HG03066 (cell line): ENCODE measurements around the gene SKIDA1.

Experiments
- ATAC-seq: cut with Tn5 transposase; IDR thresholded peaks from one replicate; pipeline ENCODE4 v1.9.1; 2021; ENCODE audit warnings: low read depth; ENCODE audit not compliant: unreplicated experiment

Gene SKIDA1

DNA sequence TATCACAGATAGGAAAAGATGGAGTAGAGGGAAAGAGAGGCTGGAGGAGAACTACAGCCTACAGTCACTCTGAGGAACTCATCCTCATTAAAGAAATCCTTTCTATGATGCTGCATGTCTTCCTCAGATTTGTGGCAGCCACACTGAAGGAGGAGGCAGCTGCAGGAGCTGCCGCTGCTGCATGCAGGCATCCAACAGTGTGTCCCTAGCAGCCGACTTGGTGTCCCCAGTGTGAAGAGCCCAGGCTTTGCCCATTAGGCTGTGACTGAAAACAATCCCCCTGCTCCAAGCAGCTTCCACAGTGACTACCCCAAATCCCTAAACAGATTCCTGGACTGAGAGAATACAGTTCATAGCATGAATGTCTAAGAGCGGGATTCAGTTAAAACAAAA, 23.1 kb downstream of the SKIDA1 start:
- no peak for ATAC-seq

DNA sequence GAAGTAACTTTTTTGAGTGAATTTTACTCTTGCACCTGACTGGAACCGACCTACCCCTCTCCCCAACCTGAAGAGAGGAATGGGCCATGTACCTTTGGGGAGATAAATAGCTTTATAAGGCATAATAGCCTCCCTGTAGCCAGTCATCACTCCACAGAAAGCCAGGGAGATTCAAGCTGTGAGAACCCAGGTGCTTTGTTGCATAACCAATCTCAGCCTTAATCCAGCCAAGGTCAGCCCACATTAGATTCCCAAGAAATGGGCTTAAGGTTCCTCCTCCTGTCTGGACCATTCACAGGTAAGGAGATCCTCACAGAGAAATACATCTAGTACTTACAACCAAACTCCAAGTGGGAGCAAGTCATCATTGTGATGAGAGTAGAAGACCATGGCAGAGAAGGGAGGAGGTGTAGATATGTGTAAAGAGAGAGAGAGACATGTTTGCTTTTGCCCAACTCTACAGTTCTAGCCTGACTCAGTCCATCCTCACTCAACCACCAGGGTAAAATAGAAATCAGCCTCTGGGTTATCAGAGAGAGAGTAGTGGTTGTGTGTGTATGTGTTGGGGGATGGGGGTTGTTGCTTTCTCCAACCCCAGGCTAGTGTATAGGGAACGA, 23.6 kb downstream of the SKIDA1 start:
- no peak for ATAC-seq

DNA sequence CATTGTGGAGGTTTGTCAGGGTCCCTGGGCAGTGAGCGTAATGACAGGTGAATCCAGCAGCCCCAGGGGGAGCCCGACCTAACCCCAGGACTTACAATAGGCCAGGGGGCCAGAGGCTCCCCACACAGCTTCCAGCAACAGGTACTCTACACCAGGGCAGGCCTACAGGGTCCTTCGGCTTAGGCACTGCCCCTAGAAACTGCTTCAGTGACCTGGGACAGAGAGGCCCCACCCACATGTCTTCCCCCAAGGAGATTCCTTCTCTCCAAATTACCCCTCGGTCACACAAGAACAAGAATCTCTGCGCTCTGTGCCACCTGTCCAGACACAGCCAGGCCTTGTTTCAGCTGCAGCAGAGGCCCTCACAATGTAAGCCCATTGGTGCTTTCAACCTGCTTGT, 24.4 kb downstream of the SKIDA1 start:
- no peak for ATAC-seq

- no peak for ATAC-seq
Measured at GRCh38 chr10:21500578-21500910, 24.9 kb downstream of the SKIDA1 start.

DNA sequence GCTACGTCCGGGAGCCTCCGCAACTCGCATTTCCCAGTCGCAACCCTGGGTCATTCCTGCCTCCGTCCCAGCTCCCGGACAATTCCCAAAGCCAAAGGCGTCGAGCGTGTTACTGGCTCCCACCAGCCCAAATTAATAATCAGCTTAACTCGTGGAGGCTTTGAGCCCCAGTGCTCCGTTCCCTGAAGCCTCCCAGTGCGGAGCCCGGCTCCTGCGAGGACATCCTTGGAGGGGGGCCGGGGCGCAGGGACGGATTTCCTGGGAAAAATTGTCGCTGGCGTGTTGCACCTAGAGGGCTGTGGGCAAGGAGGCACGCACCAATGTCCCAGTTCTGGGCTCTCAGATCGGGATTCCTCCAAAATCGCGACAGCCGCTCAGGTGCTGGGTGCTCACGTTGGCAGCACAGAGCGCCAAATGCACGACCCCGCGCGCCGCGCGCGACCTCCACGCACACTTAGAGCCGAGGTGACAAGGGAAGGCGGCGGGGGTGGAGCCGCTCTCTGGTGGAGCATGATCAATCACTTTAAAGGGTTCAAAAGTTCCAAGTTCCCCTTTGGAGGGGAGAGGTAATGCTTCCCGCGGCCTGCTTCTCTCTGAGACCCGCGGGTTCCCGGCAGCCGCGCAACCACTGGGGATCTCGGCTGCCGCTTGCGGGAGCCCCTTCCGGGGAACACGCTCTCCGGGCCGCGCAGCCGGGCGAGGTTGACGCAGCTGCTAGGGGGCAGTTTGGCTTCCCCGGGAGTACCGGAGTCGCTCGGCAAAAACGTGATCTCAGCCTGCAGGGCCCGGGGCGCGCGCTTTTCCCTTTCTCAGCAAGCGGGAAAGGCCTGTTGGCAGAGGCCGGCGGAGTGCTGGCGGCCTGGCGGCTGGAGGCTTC, 25.5 kb downstream of the SKIDA1 start:
- no peak for ATAC-seq

- no peak for ATAC-seq
Measured at GRCh38 chr10:21498986-21499385, 26.5 kb downstream of the SKIDA1 start.

DNA sequence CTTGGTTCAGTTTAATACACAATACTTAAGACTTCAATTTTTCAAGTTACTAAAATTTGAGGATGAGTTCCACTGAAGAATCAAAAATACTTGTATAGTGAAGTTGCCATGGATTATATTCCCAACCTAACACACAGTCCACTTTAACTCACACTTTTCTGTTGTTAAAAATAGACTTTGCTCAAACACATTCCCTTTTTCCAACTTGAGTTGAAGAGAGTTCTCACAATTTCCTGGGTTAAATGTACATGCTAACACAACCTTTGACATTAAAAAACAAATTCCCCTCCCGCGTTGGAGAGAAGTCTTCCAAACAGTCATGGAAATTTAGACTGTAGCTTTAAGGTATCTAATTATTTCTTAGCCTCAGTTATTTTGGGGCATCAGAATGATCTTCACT, 27.1 kb downstream of the SKIDA1 start:
- ATAC-seq: no peak

DNA sequence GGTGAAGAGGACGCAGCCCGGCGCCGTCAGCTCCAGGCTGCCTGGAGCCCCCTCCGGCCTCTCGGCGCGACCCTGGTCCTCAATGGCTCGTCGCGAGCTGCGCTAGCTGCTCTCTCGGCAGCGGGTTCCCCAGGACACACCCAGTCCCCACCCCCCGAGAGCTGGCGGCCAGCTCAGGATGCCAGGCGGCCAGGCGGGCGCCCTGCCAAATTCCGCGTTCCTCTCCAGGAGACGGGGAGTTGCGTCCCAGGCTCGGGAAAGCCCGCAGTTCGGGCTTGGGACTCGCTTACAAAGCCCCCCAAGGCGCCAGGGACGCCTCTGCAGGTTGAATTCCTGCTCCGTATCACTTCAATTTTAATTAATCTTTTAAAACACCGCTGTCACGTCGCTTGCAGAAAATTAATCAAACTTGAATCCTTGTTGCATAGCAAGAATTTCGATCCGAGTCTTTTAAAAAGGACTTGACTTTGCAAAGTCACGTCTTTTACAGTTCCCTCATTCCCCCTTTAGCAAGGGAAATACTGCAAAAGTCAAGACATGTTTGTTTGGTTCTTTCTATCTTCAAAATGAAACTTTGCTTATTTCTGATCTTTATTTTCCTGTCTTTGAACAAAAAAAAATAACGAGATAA, 28.2 kb downstream of the SKIDA1 start:
- no peak for ATAC-seq

GRCh38 chr10:21496343-21497176, 28.9 kb downstream of the SKIDA1 start:
- peak; percentile 41 for ATAC-seq

- peak; percentile 76 for ATAC-seq
Measured at GRCh38 chr10:21495752-21496342, 29.6 kb downstream of the SKIDA1 start.

- no peak for ATAC-seq
Measured at GRCh38 chr10:21495002-21495751, 30.3 kb downstream of the SKIDA1 start.

DNA sequence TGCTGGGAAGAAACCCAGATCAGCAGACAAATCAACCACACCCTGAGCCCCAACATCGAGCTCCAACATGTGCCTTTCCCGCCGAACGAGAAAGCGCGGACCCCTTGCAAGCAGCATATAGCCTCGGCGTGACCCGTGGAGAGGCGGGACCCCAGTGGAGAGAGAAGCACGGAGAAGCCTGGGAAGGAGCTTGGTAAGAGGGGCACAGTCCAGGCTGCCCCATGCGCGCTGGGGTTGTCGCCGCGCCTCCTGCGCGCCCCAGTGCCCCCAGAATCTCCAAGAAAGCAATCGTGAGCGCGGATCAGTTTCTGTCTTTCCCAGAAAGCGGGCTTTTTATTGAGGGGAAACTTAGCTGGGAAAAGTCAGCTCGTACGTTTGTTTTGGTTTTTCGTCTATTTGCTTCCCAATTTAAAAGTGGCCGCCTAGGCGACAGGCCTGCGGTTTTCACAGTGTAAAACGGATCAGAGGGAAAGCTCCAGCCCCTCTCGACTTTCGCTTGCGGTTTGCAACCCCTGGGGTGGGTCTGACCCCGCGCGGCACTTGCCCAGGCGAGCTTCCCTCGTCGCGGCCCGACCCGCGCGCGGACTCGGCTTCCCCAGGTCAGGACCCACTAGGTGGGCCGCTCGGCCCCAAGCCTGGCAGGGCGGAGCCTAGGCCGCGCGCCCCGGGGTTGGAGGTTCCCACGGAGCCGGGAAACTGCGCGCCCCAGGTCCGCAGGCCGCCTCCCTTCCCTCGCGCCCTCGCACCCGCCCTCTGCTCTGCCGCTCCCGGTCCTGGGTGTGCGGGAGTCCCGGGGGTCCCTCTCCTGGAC, 31.1 kb downstream of the SKIDA1 start:
- ATAC-seq: no peak

DNA sequence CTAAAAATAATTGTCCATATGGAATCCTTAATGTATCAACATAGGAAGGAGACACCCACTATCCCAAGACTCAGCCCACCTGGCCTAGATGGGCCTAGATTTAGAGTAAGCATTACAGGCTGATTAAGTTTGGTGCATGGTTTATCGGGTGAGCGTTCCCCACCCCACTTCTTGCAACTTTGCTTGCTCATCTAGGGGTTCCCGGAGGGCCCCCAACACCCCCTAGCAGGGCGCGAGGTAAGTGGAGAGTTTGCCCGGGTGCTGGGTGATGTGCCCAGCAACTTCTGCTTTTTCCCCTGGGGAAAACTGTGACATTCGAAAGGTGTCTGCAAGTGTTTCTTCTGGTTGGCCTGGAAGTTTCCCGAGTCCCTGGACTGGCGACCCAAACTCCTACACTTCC, 31.7 kb downstream of the SKIDA1 start:
- ATAC-seq: no peak

GRCh38 chr10:21492421-21492820, 33.1 kb downstream of the SKIDA1 start:
- ATAC-seq: no peak

GRCh38 chr10:21490711-21491105, 34.8 kb downstream of the SKIDA1 start:
- no peak for ATAC-seq

- ATAC-seq: no peak
Measured at GRCh38 chr10:21490028-21490710, 35.3 kb downstream of the SKIDA1 start.

DNA sequence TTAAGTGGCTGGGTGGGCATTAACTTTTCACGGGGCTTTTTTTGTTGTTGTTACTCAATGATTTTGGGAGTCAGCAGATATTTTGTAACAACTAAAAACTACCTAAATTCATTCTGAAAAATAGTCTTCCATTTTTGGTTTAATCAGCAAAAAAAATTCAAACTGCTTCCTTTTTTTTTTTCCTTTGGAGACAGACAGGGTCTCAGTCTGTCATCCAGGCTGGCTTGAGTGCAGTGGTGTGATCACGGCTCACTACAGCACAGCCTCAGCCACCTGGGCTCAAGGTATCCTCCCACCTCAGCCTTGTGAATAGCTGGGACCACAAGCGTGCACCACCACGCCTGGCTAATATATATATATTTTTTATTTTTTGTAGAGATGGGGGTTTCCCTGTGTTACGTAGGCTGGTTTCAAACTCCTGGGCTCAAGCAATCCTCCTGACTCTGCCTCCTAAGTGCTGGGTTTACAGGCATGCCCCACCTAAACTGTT, 36.5 kb downstream of the SKIDA1 start:
- ATAC-seq: no peak

DNA sequence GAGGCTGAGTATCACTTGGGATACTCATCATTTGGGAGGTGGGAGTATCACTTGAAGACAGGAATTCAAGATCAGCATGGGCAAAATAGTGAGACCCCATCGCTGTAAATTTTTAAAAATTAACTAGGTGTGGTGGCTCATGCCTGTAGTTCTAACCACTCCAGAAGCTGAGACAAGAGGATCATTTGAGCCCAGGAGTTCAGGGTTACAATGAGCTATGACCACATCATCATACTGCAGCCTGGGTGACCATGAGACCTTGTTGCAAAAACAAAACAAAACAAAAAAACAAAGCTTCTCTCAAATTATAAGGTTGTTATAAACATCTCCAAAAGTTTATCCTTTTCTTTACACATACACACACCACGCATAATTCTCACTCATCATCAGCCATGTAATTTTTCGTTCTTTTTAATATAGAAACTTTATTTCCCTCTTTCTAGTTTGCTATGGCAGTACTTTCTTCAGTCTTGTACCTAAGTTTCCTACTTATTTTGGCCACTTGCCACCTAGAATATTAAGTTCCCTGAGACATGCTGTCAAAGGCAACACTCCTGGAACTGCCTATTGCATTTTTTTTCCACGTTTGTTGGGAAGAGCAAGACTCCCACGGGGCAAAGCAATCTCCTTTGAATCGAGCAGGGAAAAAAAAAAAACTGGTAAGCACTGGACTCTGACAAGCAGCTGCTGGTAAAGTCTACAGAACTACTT, 37.1 kb downstream of the SKIDA1 start:
- no peak for ATAC-seq
